Activated T-cell treated with anti-CD3 and anti-CD28 coated beads, Interleukin-2, amount 50 U/mL, for 4 hours (primary cell): ENCODE data around the gene CELF2. TPM values are rescaled to one million over a fixed set of nuclear protein-coding genes. Genes with fewer than 3 reads are reported as not detected.
"Not testable (repeated sequence)": the region's sequence is repeated elsewhere in the genome, so short reads cannot be mapped to it uniquely, and the experiment has no call there.

Experiments used
- ATAC-seq, 2 donors: fragments of 200-7000 bp; cut with Tn5 transposase; one replicate each; pipeline ENCODE4 v1.10.0; 2021
- DNase-seq: peaks from one replicate; pipeline ENCODE4 v3.0.0-alpha.2; 2020
- H3K27me3 Mint-ChIP-seq: one replicate; pipeline ENCODE4 v1.8.0; 2021; ENCODE audit warnings: low read depth, mixed read lengths
- H3K36me3 Mint-ChIP-seq: one replicate; pipeline ENCODE4 v1.8.0; 2022; ENCODE audit warnings: mixed read lengths; ENCODE audit not compliant: insufficient read depth
- H3K4me1 Mint-ChIP-seq: one replicate; pipeline ENCODE4 v1.8.0; 2021; ENCODE audit warnings: low read depth, mixed read lengths
- H3K4me3 Mint-ChIP-seq: one replicate; pipeline ENCODE4 v1.8.0; 2021; ENCODE audit warnings: mild to moderate bottlenecking, moderate library complexity, mixed read lengths
- H3K9me3 Mint-ChIP-seq: one replicate; pipeline ENCODE4 v1.8.0; 2021; ENCODE audit warnings: mixed read lengths
- total RNA-seq, 3 donors: library from RNA; stranded (reverse); gene quantifications; one replicate each; pipeline ENCODE4 v1.2.1, GENCODE V29; 2021

CELF2 gene
- total RNA-seq, 3 donors from 2014 or later, result 112 to 121 (median 113) TPM

DNA sequence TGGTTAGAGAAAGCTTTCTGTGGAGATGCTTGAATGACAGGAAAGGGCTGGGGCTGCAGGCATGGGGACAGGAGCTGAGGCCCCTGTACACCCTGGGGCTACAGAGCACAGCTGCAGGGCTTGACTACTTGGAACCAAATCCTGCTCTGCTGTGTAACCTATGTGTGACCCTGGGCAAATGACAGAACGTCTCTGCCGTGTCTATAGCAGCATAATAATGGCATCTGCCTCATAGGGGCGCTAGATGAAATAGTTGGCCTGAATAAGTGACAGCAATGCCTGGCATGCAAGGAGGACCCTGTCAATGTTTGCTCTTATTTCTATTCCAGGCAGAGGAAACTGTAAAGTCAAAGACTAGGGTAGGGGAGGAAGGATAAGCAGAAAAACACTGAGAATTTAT is 339.8 kb downstream of the CELF2 start:
- ATAC-seq, result no peak
- Mint-ChIP-seq H3K27me3 (peaks cover 3% of the 10 kb centered on the region), H3K9me3 (peaks cover 7% of the 10 kb centered on the region), H3K4me1 (no peaks in the 10 kb centered on the region), H3K36me3 (no peaks in the 10 kb centered on the region), H3K4me3 (no peak overlapping the region)
- DNase-seq, result no peak

DNA sequence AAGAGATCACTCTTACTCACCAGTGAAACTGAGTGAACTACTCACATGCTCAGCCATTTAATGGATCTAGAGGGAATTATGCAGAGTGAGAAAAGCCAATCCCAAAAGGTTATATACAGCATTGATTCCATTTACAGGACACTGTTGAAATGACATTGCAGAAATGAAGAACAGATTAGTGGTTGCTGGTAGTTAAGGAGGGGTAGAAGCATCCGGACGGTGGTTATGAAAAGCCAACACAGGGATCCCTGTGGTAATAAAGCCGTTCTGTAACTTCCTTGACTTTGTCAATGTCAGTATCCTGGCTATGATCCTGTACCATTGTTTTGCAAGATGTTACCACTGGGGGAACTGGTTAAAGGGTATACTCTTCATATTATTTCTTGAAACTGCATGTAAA is 340.3 kb downstream of the CELF2 start:
- ATAC-seq (no peak), DNase-seq (no peak)
- peaks cover 7% of the 10 kb centered on the region for H3K9me3 Mint-ChIP-seq
- no peak overlapping the region for H3K4me3 Mint-ChIP-seq
- H3K27me3 Mint-ChIP-seq, result peaks cover 3% of the 10 kb centered on the region
- H3K36me3 Mint-ChIP-seq, result no peaks in the 10 kb centered on the region
- no peaks in the 10 kb centered on the region for H3K4me1 Mint-ChIP-seq

DNA sequence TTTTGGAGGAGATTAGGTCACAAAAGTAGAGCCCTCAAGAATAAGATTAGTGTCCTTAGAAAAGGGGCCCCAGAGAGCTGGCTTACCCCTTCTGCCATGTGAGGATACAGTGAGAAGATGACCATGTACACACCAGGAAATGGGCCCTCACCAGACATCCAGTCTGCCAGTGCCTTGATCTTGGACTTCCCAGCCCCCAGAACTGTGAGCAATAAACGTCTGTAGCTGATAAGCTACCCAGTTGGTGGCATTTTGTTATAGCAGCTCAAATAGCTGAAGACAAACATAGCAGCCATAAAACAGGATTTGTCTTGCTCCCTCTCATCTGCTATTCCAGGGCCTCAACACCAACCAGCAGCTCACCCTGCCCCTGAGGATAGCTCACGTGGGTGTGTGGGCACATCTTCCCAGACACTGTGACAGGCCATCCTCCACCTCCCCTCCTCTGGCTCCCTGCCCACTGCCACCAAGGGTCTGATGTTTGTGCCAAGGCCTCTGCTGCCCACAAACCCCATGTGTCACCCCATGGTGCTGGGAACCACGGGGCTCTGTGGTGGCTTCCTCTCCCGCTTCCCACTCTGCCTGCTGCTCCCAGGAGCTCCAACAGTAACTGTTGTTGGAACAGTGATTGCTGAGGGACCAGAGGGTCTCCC is 341.4 kb downstream of the CELF2 start:
- DNase-seq (no peak), ATAC-seq (no peak)
- Mint-ChIP-seq H3K9me3 (peaks cover 7% of the 10 kb centered on the region), H3K4me3 (no peak overlapping the region), H3K4me1 (no peaks in the 10 kb centered on the region), H3K36me3 (no peaks in the 10 kb centered on the region), H3K27me3 (peaks cover 3% of the 10 kb centered on the region)

DNA sequence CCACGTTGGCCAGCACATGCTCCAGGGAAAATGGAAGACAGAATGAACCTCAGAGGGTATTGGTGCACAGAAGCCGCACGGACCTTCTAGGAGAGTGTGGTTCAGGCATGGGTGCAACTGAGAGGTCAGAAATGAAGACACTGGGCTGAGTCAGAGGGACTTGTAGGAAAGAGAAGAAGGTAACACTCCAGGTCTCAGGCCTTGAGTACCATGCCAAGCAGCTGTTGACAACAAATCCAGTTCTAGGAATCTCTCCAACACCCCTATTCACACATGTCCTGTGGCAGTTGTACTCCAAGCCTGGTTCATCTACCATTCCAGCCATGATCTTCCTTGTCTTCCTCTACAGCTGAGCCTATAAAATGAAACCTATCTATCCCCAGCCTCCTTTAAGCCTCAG is 342.2 kb downstream of the CELF2 start:
- no peak for ATAC-seq
- peaks cover 3% of the 10 kb centered on the region for H3K27me3 Mint-ChIP-seq
- no peaks in the 10 kb centered on the region for H3K36me3 Mint-ChIP-seq
- no peak overlapping the region for H3K4me3 Mint-ChIP-seq
- H3K4me1 Mint-ChIP-seq, result no peaks in the 10 kb centered on the region
- DNase-seq, result no peak
- H3K9me3 Mint-ChIP-seq, result peaks cover 7% of the 10 kb centered on the region

DNA sequence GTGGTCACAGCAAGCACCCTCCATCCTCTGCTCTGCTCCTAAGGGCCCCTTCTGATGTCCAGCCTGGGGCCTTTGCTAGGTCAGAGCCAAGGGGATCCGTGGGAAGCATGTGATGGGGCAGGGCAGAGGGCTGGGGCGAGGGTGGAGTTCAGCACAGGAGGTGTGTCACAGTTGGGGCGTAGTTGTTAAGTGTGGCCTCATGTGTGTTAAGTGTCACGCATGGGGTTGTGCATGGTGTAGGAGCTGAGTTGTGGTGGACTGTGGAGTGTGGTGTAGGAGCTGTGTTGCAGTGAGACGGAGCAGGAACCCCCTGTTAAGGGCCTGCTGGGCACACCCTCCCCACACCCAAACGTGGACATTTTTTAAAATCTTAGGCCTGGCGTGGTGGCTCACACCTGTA is 345.8 kb downstream of the CELF2 start:
- Mint-ChIP-seq H3K27me3 (no peaks in the 10 kb centered on the region), H3K9me3 (peaks cover 7% of the 10 kb centered on the region), H3K4me1 (peaks cover 4% of the 10 kb centered on the region), H3K36me3 (no peaks in the 10 kb centered on the region), H3K4me3 (no peak overlapping the region)
- no peak for DNase-seq
- ATAC-seq, result no peak

DNA sequence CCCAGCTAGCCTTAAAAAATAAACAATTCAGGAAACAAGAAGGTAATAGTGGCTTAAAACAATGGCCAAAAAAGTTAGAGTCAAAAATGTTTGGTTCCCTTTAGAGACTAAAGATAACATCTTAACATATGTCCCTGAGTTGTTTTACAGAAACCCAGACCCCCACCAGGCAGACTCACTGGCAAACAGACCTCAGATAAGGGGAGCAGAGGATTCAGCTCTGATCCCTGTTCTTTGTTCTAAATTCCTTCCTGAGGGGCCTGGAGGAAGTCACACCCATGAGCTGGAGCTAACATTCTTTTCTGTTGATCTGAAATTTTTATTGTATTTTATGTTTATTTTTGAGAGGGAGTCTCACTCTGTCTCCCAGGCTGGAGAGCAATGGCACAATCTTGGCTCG is 346.6 kb downstream of the CELF2 start:
- H3K4me3 Mint-ChIP-seq, result no peak overlapping the region
- peaks cover 8% of the 10 kb centered on the region for H3K4me1 Mint-ChIP-seq
- H3K9me3 Mint-ChIP-seq, result peaks cover 5% of the 10 kb centered on the region
- H3K27me3 Mint-ChIP-seq, result no peaks in the 10 kb centered on the region
- no peak for DNase-seq
- H3K36me3 Mint-ChIP-seq, result no peaks in the 10 kb centered on the region
- no peak for ATAC-seq

DNA sequence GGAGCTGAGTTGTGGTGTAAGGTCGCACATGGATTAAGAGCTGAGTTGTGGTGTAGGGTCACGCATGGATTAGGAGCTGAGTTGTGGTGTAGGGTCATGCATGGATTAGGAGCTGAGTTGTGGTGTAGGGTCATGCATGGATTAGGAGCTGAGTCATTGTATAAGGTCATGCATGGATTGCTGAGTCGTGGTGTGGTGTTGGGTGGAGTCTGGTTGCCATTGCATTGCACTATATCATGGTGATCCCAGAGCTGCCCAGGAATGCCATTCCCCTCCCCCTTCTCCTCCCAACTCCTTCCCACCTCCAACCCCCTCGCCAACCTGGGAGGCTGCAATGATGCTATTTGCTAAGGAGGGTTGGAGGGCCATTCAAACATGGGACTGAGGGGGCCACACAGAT is 349.2 kb downstream of the CELF2 start:
- H3K9me3 Mint-ChIP-seq, H3K4me1 Mint-ChIP-seq, H3K27me3 Mint-ChIP-seq, H3K4me3 Mint-ChIP-seq, ATAC-seq, H3K36me3 Mint-ChIP-seq, DNase-seq: not testable (repeated sequence)

DNA sequence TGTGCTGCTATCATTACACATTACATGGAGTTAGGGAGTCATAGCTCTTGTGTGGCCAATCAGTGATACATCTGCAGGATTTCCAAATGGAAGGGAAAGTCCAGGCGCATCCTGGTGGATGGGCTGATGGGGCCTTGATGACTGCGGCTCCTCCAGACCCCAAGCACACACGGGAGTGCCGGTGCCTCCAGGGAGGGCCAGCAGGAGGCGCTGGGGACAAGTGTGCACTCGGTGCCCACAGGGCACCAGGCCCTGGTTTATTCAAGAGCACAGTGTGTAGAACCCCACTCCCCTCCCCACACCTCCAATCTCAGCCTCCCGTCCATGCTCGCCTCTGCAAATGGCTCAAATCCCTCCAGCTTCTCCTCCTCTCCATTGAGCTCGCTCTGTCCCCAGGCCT is 349.8 kb downstream of the CELF2 start:
- Mint-ChIP-seq H3K4me1 (peaks cover 9% of the 10 kb centered on the region), H3K36me3 (no peaks in the 10 kb centered on the region), H3K9me3 (no peaks in the 10 kb centered on the region), H3K4me3 (no peak overlapping the region), H3K27me3 (no peaks in the 10 kb centered on the region)
- no peak for ATAC-seq
- no peak for DNase-seq

DNA sequence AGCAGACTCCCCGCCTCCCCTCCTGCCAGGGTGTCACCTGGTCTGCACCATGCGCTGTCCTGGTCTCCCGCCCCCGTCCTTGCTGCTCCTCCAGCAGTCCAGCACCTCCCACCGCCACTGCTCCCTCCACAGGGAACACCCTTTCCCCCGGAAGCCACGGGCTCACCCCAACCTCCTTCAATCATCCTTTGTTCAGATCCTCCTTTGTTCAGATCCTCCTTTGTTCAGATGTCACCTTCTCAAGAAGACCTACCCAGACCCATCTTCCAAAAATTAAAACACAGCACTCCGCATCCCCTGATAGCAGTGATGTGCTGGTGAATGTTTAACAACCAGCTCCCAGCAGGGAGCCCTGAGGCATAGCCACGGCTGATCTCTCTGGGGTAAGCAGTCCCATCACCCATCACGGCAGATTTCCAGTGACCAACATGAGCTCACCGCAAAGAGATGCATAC is 356.1 kb downstream of the CELF2 start:
- H3K27me3 Mint-ChIP-seq, result no peaks in the 10 kb centered on the region
- DNase-seq (no peak), ATAC-seq (no peak)
- no peak overlapping the region for H3K4me3 Mint-ChIP-seq
- no peaks in the 10 kb centered on the region for H3K9me3 Mint-ChIP-seq
- H3K4me1 Mint-ChIP-seq, result peaks cover 2% of the 10 kb centered on the region
- no peaks in the 10 kb centered on the region for H3K36me3 Mint-ChIP-seq

DNA sequence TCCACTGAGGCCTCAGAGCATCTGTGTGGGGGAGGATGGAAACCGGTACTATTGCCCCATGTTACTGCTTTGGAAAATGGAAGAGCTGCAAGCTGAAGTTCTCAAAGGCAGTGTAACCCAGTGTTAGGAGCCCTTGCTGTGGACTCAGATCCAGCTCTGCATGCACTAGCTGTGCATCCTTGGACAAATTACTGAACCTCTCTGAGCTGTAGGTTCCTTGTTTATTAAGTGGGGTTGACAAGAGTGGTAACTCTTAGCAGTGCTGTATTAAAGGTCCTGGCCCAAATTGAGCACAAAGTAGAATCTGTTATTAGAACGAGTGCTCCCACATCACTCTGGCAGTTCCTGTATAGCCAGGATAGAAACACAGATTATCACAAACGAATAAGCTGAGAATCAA is 359.6 kb downstream of the CELF2 start:
- Mint-ChIP-seq H3K36me3 (no peaks in the 10 kb centered on the region), H3K27me3 (no peaks in the 10 kb centered on the region), H3K4me3 (no peak overlapping the region), H3K9me3 (no peaks in the 10 kb centered on the region), H3K4me1 (peaks cover 3% of the 10 kb centered on the region)
- DNase-seq (no peak), ATAC-seq (no peak)

DNA sequence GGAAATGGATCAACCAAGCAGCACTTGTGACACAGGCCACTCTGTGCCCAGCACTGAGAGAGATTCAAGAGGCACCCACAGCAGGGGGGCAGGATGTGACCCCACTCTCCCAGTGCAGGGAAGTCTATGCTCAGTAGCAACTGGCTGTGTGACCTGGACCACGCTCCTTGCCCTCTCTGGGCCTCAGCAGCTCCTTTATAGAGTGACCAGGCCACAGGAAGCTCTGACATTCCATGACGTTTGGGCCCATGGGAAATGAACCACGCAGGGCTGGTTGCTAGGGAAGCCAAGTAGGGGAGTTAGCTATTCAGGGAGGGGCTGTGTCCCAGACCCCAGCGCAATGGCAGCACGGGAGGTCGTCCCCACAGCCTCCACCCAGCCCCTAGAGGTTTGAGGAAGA is 361.2 kb downstream of the CELF2 start:
- ATAC-seq, result no peak
- H3K4me1 Mint-ChIP-seq, result peaks cover 3% of the 10 kb centered on the region

DNA sequence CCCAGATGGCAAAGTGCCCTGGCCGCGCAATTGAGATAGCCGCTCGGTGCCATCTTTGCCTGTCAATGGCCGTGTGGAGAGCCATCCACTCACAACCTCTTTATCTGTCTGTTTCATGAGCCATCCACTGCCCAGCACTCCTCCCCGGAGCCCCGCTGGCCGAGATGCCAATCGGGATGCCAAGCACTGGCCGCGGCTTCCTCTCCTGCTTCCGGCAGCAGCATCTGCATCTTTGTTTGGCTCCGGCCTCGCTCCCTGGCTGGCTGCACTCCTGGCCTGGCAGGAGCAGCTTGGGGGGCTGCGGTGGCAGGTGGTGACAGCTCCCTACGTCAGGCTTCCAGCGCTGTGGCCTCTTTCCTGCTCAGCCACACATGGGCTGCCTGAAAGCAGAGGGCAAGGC is 362.1 kb downstream of the CELF2 start:
- no peak overlapping the region for H3K4me3 Mint-ChIP-seq
- peaks cover 5% of the 10 kb centered on the region for H3K4me1 Mint-ChIP-seq
- no peaks in the 10 kb centered on the region for H3K36me3 Mint-ChIP-seq
- H3K9me3 Mint-ChIP-seq, result no peaks in the 10 kb centered on the region
- DNase-seq, result no peak
- H3K27me3 Mint-ChIP-seq, result no peaks in the 10 kb centered on the region
- no peak for ATAC-seq

More for the DNA sequence above, 361.2 kb downstream of the CELF2 start:
- no peaks in the 10 kb centered on the region for H3K36me3 Mint-ChIP-seq
- no peak overlapping the region for H3K4me3 Mint-ChIP-seq
- H3K9me3 Mint-ChIP-seq, result no peaks in the 10 kb centered on the region
- no peaks in the 10 kb centered on the region for H3K27me3 Mint-ChIP-seq
- DNase-seq, result no peak

DNA sequence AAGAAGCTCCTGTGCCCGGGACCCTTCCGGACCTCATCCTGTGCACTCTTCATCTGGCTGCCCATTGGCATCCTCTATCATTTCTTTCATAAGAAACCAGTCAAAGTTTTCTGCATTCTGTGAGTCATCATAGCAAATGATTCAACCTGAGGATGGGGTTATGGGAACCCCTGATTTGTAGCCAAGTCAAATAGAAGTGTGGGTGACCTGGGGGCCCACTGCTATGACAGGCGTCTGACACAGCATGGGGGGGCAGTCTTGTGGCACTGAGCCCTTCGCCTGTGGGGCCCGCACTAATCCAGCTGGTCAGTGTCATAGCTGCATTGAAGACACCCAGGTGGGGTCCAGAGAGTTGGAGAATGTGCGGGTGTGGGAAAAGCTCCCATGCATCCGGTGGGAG is 363.4 kb downstream of the CELF2 start:
- Mint-ChIP-seq H3K36me3 (no peaks in the 10 kb centered on the region), H3K27me3 (no peaks in the 10 kb centered on the region), H3K4me1 (peaks cover 5% of the 10 kb centered on the region), H3K4me3 (no peak overlapping the region), H3K9me3 (no peaks in the 10 kb centered on the region)
- no peak for DNase-seq
- peak; percentile 89 to 91 for ATAC-seq

DNA sequence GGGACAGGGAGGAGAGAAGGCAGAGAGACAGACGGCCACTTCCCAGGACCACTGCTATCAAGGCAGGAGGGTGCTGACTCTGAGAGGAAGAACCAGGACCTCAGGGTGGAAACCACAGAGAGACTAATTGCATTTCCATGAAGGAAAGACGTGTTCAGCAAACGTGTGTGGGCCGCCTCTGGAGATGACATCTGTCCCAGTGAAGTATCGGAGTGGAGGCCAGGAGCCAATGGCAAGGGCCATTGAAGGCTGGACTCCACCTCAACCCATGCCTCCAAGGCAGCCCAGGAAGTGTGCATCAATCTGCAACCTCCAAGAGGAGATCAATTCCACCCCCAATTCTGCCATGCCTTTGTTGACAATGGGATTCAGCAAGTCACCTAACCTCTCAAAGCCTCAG is 363.8 kb downstream of the CELF2 start:
- Mint-ChIP-seq H3K27me3 (no peaks in the 10 kb centered on the region), H3K36me3 (no peaks in the 10 kb centered on the region), H3K4me3 (no peak overlapping the region), H3K9me3 (no peaks in the 10 kb centered on the region), H3K4me1 (peaks cover 5% of the 10 kb centered on the region)
- no peak for ATAC-seq
- DNase-seq, result no peak

DNA sequence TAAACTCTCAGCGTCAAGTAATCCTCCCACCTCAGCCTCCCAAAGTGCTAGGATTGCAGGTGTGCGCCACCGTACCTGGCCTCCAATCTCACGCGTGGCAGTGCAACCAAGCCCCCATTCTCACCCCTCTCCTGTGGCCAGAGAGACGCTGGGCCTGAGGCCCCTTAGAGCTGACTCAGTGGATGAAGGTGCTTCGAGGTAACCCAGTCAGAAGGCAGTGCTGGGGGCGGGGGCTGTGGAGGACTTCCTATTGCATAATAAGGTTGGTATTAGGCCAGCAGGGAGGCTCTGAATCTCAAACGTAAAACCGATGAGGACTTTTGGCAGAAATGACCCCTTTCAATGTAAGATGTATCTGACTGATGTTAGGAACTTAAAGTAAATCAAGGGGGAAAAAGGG is 364.5 kb downstream of the CELF2 start:
- H3K36me3 Mint-ChIP-seq, result no peaks in the 10 kb centered on the region
- H3K4me1 Mint-ChIP-seq, result peaks cover 5% of the 10 kb centered on the region
- no peaks in the 10 kb centered on the region for H3K9me3 Mint-ChIP-seq
- no peaks in the 10 kb centered on the region for H3K27me3 Mint-ChIP-seq
- ATAC-seq (no peak), DNase-seq (no peak)
- no peak overlapping the region for H3K4me3 Mint-ChIP-seq

DNA sequence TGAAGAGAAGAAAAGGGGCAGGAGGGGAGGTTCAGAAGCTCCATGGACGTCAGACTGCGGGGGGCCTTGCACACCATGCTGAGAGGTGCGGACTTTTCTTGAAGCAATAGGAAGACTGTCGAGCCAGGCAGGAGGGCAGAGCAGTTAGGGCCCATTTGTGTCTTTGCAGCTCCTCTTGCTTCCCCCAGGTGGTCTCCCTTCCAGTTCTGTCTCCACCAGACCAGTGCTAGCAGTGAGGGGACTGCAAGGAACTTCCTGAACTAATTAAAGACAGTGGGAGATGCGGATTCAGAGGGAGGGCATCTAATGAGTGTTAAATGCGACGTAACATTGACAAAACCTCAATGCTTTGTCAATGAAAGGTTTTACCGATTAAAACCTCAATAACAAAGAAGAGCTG is 368.4 kb downstream of the CELF2 start:
- no peak for DNase-seq
- Mint-ChIP-seq H3K36me3 (no peaks in the 10 kb centered on the region), H3K9me3 (no peaks in the 10 kb centered on the region)

More for the DNA sequence above, 368.4 kb downstream of the CELF2 start:
- no peaks in the 10 kb centered on the region for H3K27me3 Mint-ChIP-seq
- H3K4me1 Mint-ChIP-seq, result peaks cover 4% of the 10 kb centered on the region
- no peak for ATAC-seq
- no peak overlapping the region for H3K4me3 Mint-ChIP-seq
